Lung (tissue), 12 donors: ENCODE measurements around the gene POLR2A. TPM values are rescaled to one million over a fixed set of nuclear protein-coding genes. Genes with fewer than 3 reads are reported as not detected.

Source experiments
- ATAC-seq: fragments of 200-7000 bp; cut with Tn5 transposase; one replicate; pipeline ENCODE4 v1.9.1; 2020; ENCODE audit warnings: moderate number of reproducible peaks; ENCODE audit not compliant: insufficient read depth, low FRiP score
- DNase-seq, 3 donors: peaks; one replicate each; pipeline ENCODE4 v3.0.0-alpha.2; 2013 to 2017
- H3K27ac ChIP-seq, 2 donors: one replicate each; pipeline ENCODE4 v1.5.1; 2013; ENCODE audit warnings: mild to moderate bottlenecking in 2 of 2, moderate library complexity in 2 of 2, control low read depth in 1 of 2, inconsistent platforms in 1 of 2, low read depth in 1 of 2, low read length in 1 of 2
- H3K27me3 ChIP-seq, 3 donors: one replicate each; pipeline ENCODE4 v1.5.1; 2013; ENCODE audit warnings: low read length in 2 of 3; ENCODE audit not compliant: control insufficient read depth in 3 of 3, insufficient read depth in 3 of 3
- H3K36me3 ChIP-seq, 4 donors: one replicate each; pipeline ENCODE4 v1.5.1; 2013; ENCODE audit warnings: low read length in 4 of 4, mild to moderate bottlenecking in 1 of 4, moderate library complexity in 1 of 4; ENCODE audit not compliant: control insufficient read depth in 4 of 4, insufficient read depth in 4 of 4
- H3K4me1 ChIP-seq, 5 donors: one replicate each; pipeline ENCODE4 v1.5.1; 2013; ENCODE audit warnings: low read length in 5 of 5, mild to moderate bottlenecking in 2 of 5, moderate library complexity in 1 of 5; ENCODE audit not compliant: control insufficient read depth in 5 of 5, insufficient read depth in 5 of 5
- H3K4me3 ChIP-seq: one replicate; pipeline ENCODE4 v1.5.1; 2013; ENCODE audit warnings: mild to moderate bottlenecking, control low read depth, moderate library complexity
- H3K9ac ChIP-seq, 2 donors: one replicate each; pipeline ENCODE4 v1.5.1; 2013; ENCODE audit warnings: low read length in 2 of 2, control low read depth in 1 of 2; ENCODE audit not compliant: insufficient read depth in 1 of 2
- H3K9me3 ChIP-seq, 4 donors: one replicate each; pipeline ENCODE4 v1.5.1; 2013; ENCODE audit warnings: low read length in 3 of 4, mild to moderate bottlenecking in 1 of 4, moderate library complexity in 1 of 4; ENCODE audit not compliant: control insufficient read depth in 4 of 4, insufficient read depth in 3 of 4
- CTCF ChIP-seq: IDR thresholded peaks from 2 replicates; pipeline ENCODE4 v1.5.1; 2012; ENCODE audit warnings: mild to moderate bottlenecking; ENCODE audit errors: control extremely low read depth, extremely low read depth
- WGBS, 2 donors: extraction: QIAGEN DNeasy Blood & Tissue Kit; methylation state at CpG; one replicate each; pipeline ENCODE4 v1.1.7; 2013; 5-methylcytosine and 5-hydroxymethylcytosine counted together
- polyA plus RNA-seq, 2 donors: library from polyadenylated mRNA; stranded (reverse); fragments of 200-250 nt; gene quantifications; one replicate each; pipeline ENCODE4 v1.2.1, GENCODE V29; 2013
- total RNA-seq, 2 donors: library from RNA; depleted of rRNA in 1 of 2; stranded (reverse); fragments of >200 nt in 1 of 2; gene quantifications; one replicate each; pipeline ENCODE4 v1.2.1, GENCODE V29; 2014 to 2021
- donor health status: control.
- donor health status: control.
- donor health status: Bipolar disorder and iron deficiency.
- donor health status: healthy.
- donor health status: DM: yes; HTN: yes; CAD: no.

The POLR2A gene
- total and polyA plus RNA-seq, 4 donors = 37.8 to 129 (median 76.9) TPM

GRCh38 chr17:7513850-7514419 lies 29.8 kb downstream of the POLR2A start:
- H3K9me3 ChIP-seq = no peaks in the 10 kb centered on the region
- H3K4me3 ChIP-seq = no peak overlapping the region
- H3K4me1 ChIP-seq = peaks cover 0 to 6% (median 0%) of the 10 kb centered on the region in 5 donors
- H3K9ac ChIP-seq = no peak overlapping the region
- WGBS, 2 donors = 80 to 86% methylated on average over 17 of the region's 17 CpGs
- peaks cover 23 to 48% (median 29%) of the 10 kb centered on the region in 4 donors for H3K36me3 ChIP-seq
- ATAC-seq (no peak), DNase-seq (no peak)
- no peak for TF ChIP-seq CTCF
- no peak overlapping the region for H3K27ac ChIP-seq
- no peaks in the 10 kb centered on the region for H3K27me3 ChIP-seq

- Histone ChIP-seq H3K4me1 (peaks cover 0 to 6% (median 0%) of the 10 kb centered on the region in 5 donors), H3K9me3 (no peaks in the 10 kb centered on the region), H3K4me3 (no peak overlapping the region), H3K27me3 (no peaks in the 10 kb centered on the region), H3K9ac (no peak overlapping the region), H3K27ac (no peak overlapping the region), H3K36me3 (peaks cover 14 to 33% (median 17%) of the 10 kb centered on the region in 4 donors)
- ATAC-seq (no peak), DNase-seq (no peak)
- WGBS, 2 donors = 76 to 80% methylated on average over 13 of the region's 13 CpGs
- no peak for TF ChIP-seq CTCF
Observed at GRCh38 chr17:7515911-7516610, 31.9 kb downstream of the POLR2A start.

- Histone ChIP-seq H3K27me3 (no peaks in the 10 kb centered on the region), H3K9me3 (no peaks in the 10 kb centered on the region), H3K4me3 (no peak overlapping the region), H3K4me1 (no peaks in the 10 kb centered on the region), H3K9ac (no peak overlapping the region), H3K36me3 (no peaks in the 10 kb centered on the region), H3K27ac (no peak overlapping the region)
- 34 to 47% methylated on average over 10 of the region's 10 CpGs for WGBS, 2 donors
- DNase-seq = no peak
- TF ChIP-seq CTCF = peak; percentile 19
- no peak for ATAC-seq
Observed at GRCh38 chr17:7523033-7523432, 38.9 kb downstream of the POLR2A start.
